Keratinocyte (primary cell): ENCODE measurements around the gene SPATA6.

Experiments used
- CTCF ChIP-seq, 3 experiments: IDR thresholded peaks in 1 of 3; conservative IDR thresholded peaks in 1 of 3; optimal IDR thresholded peaks in 1 of 3; 2 replicates in 2 of 3; 3 replicates in 1 of 3; pipeline versions ENCODE3 to v1.5.1; 2011; ENCODE audit warnings: low read length in 3 of 3, mild to moderate bottlenecking in 3 of 3, moderate library complexity in 2 of 3, control low read depth in 1 of 3, inconsistent platforms in 1 of 3; ENCODE audit not compliant: insufficient read depth in 2 of 3; ENCODE audit errors: extremely low read depth in 1 of 3
- EZH2 ChIP-seq: IDR thresholded peaks from one replicate; pipeline ENCODE4 v1.6.1; 2012; ENCODE audit warnings: inconsistent platforms, mild to moderate bottlenecking, low read length, moderate library complexity

GRCh38 chr1:48499211-48499735 is 27.3 kb upstream of the SPATA6 start:
- TF ChIP-seq CTCF (optimal IDR thresholded peaks at IDR 0.05 in 1 of 3, IDR thresholded peaks at IDR 0.05 in 1 of 3, conservative IDR thresholded peaks at IDR 0.05 in 1 of 3; ENCODE audit: extremely low read depth in 1 of 3, insufficient read depth in 2 of 3, low read length in 3 of 3): no peak
- TF ChIP-seq EZH2: no peak
